ENCODE measurements around the gene CD8B2. TPM values are rescaled to one million over a fixed set of nuclear protein-coding genes. Genes with fewer than 3 reads are reported as not detected.
"Not testable (repeated sequence)": the region's sequence is repeated elsewhere in the genome, so short reads cannot be mapped to it uniquely, and the experiment has no call there.

Gene CD8B2
- total RNA-seq, 1 experiment from 2014 or later: not detected

DNA sequence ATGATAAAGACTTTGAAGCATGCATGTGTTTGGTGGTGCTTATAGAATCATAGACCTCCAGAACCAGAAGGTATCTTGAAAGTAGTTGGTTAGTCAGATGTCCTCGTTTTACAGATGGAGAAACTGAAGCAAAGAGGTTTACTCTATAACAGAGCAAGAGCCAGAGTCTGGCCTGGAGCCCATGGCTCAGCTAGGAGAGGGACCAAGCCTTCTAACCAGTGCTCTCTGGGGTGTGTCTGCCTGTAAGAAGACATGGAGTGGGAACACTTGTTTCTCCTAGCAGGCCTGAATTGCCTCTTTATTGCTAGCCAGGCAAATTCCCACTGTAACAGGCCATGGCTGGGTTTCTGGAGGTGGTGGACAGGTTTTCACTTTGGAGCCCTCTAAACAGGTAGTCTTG is 67.9 kb downstream of the CD8B2 start:
- H3K4me3 Mint-ChIP-seq: no peak overlapping the region
- POLR2A ChIA-PET: no interaction called here
- H3K9me3 Mint-ChIP-seq: peaks cover 34% of the 10 kb centered on the region

DNA sequence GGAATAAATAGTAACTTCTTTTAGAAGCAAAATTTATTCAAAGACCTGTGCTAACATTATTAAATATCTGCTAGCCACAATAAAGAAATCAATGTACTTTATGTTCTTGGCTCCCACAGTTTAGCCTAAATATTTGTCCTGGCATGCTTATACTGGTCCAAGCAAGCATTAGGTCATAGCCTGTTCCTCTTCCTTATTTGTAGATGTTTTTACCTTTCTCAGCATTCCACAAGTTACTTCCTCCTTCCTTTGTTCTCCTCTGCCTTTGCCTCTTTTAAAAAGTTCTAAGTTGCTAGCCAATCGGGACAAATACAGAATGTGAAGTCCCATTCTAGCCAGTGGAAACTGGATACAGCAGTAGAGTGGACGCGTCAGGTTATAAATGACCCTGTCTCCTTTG is 72.6 kb downstream of the CD8B2 start:
- H3K4me1 Mint-ChIP-seq, H3K27ac Mint-ChIP-seq, CTCF ChIA-PET: not testable (repeated sequence)

More for the DNA sequence above, 67.9 kb downstream of the CD8B2 start:
- Mint-ChIP-seq H3K36me3 (peaks cover 14% of the 10 kb centered on the region), H3K4me1 (no peaks in the 10 kb centered on the region), H3K27me3 (ENCODE audit: low read depth) (peaks cover 3% of the 10 kb centered on the region; the same call in 1 of the 2 replicates), H3K27ac (no peak overlapping the region)
- CTCF ChIA-PET: no interaction called here
- no peak for DNase-seq (ENCODE audit: low spot score)
- no peak for TF ChIP-seq ZBTB21 (CRISPR knock-in tag; IDR thresholded peaks at IDR 0.05; ENCODE audit: borderline replicate concordance)
- TF ChIP-seq NR1H2 (CRISPR knock-in tag; IDR thresholded peaks at IDR 0.05): no peak
- TF ChIP-seq, protein P1, sequence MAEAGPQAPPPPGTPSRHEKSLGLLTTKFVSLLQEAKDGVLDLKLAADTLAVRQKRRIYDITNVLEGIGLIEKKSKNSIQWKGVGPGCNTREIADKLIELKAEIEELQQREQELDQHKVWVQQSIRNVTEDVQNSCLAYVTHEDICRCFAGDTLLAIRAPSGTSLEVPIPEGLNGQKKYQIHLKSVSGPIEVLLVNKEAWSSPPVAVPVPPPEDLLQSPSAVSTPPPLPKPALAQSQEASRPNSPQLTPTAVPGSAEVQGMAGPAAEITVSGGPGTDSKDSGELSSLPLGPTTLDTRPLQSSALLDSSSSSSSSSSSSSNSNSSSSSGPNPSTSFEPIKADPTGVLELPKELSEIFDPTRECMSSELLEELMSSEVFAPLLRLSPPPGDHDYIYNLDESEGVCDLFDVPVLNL (CRISPR knock-in tag; IDR thresholded peaks at IDR 0.05; ENCODE audit: borderline replicate concordance, low read depth): no peak
- TF ChIP-seq, protein P2, sequence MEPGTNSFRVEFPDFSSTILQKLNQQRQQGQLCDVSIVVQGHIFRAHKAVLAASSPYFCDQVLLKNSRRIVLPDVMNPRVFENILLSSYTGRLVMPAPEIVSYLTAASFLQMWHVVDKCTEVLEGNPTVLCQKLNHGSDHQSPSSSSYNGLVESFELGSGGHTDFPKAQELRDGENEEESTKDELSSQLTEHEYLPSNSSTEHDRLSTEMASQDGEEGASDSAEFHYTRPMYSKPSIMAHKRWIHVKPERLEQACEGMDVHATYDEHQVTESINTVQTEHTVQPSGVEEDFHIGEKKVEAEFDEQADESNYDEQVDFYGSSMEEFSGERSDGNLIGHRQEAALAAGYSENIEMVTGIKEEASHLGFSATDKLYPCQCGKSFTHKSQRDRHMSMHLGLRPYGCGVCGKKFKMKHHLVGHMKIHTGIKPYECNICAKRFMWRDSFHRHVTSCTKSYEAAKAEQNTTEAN (CRISPR knock-in tag; IDR thresholded peaks at IDR 0.05): no peak
- TF ChIP-seq, protein P3, sequence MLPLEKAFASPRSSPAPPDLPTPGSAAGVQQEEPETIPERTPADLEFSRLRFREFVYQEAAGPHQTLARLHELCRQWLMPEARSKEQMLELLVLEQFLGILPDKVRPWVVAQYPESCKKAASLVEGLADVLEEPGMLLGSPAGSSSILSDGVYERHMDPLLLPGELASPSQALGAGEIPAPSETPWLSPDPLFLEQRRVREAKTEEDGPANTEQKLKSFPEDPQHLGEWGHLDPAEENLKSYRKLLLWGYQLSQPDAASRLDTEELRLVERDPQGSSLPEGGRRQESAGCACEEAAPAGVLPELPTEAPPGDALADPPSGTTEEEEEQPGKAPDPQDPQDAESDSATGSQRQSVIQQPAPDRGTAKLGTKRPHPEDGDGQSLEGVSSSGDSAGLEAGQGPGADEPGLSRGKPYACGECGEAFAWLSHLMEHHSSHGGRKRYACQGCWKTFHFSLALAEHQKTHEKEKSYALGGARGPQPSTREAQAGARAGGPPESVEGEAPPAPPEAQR (CRISPR knock-in tag; IDR thresholded peaks at IDR 0.05): no peak
- no peak for TF ChIP-seq NFATC4 (CRISPR knock-in tag; IDR thresholded peaks at IDR 0.05)
- TF ChIP-seq FOXJ3 (CRISPR knock-in tag; IDR thresholded peaks at IDR 0.05; ENCODE audit: borderline replicate concordance): no peak
- no peak for TF ChIP-seq ESRRA (CRISPR knock-in tag; IDR thresholded peaks at IDR 0.05; ENCODE audit: borderline replicate concordance)
- TF ChIP-seq, protein P4, sequence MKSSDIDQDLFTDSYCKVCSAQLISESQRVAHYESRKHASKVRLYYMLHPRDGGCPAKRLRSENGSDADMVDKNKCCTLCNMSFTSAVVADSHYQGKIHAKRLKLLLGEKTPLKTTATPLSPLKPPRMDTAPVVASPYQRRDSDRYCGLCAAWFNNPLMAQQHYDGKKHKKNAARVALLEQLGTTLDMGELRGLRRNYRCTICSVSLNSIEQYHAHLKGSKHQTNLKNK (CRISPR knock-in tag; IDR thresholded peaks at IDR 0.05): no peak
- TF ChIP-seq, protein P5, sequence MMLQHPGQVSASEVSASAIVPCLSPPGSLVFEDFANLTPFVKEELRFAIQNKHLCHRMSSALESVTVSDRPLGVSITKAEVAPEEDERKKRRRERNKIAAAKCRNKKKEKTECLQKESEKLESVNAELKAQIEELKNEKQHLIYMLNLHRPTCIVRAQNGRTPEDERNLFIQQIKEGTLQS (CRISPR knock-in tag; conservative IDR thresholded peaks at IDR 0.05): no peak
- TF ChIP-seq ZNF396 (CRISPR knock-in tag; IDR thresholded peaks at IDR 0.05; ENCODE audit: borderline replicate concordance): no peak
- no peak for TF ChIP-seq CBFB (CRISPR knock-in tag; IDR thresholded peaks at IDR 0.05; ENCODE audit: low read depth)
- TF ChIP-seq TEAD4 (CRISPR knock-in tag; IDR thresholded peaks at IDR 0.05): no peak
- TF ChIP-seq, protein P6, sequence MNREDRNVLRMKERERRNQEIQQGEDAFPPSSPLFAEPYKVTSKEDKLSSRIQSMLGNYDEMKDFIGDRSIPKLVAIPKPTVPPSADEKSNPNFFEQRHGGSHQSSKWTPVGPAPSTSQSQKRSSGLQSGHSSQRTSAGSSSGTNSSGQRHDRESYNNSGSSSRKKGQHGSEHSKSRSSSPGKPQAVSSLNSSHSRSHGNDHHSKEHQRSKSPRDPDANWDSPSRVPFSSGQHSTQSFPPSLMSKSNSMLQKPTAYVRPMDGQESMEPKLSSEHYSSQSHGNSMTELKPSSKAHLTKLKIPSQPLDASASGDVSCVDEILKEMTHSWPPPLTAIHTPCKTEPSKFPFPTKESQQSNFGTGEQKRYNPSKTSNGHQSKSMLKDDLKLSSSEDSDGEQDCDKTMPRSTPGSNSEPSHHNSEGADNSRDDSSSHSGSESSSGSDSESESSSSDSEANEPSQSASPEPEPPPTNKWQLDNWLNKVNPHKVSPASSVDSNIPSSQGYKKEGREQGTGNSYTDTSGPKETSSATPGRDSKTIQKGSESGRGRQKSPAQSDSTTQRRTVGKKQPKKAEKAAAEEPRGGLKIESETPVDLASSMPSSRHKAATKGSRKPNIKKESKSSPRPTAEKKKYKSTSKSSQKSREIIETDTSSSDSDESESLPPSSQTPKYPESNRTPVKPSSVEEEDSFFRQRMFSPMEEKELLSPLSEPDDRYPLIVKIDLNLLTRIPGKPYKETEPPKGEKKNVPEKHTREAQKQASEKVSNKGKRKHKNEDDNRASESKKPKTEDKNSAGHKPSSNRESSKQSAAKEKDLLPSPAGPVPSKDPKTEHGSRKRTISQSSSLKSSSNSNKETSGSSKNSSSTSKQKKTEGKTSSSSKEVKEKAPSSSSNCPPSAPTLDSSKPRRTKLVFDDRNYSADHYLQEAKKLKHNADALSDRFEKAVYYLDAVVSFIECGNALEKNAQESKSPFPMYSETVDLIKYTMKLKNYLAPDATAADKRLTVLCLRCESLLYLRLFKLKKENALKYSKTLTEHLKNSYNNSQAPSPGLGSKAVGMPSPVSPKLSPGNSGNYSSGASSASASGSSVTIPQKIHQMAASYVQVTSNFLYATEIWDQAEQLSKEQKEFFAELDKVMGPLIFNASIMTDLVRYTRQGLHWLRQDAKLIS (CRISPR knock-in tag; IDR thresholded peaks at IDR 0.05; ENCODE audit: borderline replicate concordance): no peak
- ATAC-seq: no peak

More for the DNA sequence above, 72.6 kb downstream of the CD8B2 start:
- H3K27me3 Mint-ChIP-seq (ENCODE audit: low read depth); DNase-seq (ENCODE audit: low spot score); H3K4me3 Mint-ChIP-seq; ATAC-seq; POLR2A ChIA-PET: not testable (repeated sequence)
- Mint-ChIP-seq H3K9me3 (peaks cover 34% of the 10 kb centered on the region), H3K36me3 (peaks cover 14% of the 10 kb centered on the region)
